ENCODE results near the gene NEXN. TPM values are rescaled to one million over a fixed set of nuclear protein-coding genes. Genes with fewer than 3 reads are reported as not detected.

Gene NEXN
- total RNA-seq, 1 experiment from 2014 or later, result 1.6 TPM

GRCh38 chr1:77940921-77941570 lies 52.6 kb downstream of the NEXN start:
- TF ChIP-seq CTCF (IDR thresholded peaks at IDR 0.05; ENCODE audit: unreplicated experiment), result no peak
- peaks cover 5% of the 10 kb centered on the region for H3K4me1 Mint-ChIP-seq (ENCODE audit: insufficient read depth, unreplicated experiment)
- peaks cover 54% of the 10 kb centered on the region for H3K36me3 Mint-ChIP-seq (ENCODE audit: insufficient read depth, unreplicated experiment)
- H3K27me3 Mint-ChIP-seq (ENCODE audit: insufficient read depth, unreplicated experiment), result no peaks in the 10 kb centered on the region
- ChIA-PET CTCF (no interaction called here), POLR2A (interaction anchor here (1.0 kb wide), 1 partner anchor 26 kb away, joined by 3 read pairs; no protein-coding TSS in a partner anchor)
- no peaks in the 10 kb centered on the region for H3K9me3 Mint-ChIP-seq (ENCODE audit: unreplicated experiment)
- DNase-seq (ENCODE audit: unreplicated experiment), result no peak
- BruUV-seq (replicated peaks), result no TSS peak
- no peak overlapping the region for H3K27ac Mint-ChIP-seq (ENCODE audit: low read depth, unreplicated experiment)
- intact Hi-C loops (cut with micrococcal nuclease), result no loop called here
- H3K4me3 Mint-ChIP-seq (ENCODE audit: unreplicated experiment), result no peak overlapping the region

- ChIA-PET POLR2A (interaction anchor here (0.6 to 1.2 kb wide), 5 partner anchors 8 to 171 kb away, joined by 3 to 4 read pairs (median 3); no protein-coding TSS in a partner anchor), CTCF (interaction anchor here (0.8 to 1.0 kb wide), 3 partner anchors 14 to 409 kb away, joined by 3 to 8 read pairs (median 4); no protein-coding TSS in a partner anchor)
- H3K27me3 Mint-ChIP-seq (ENCODE audit: insufficient read depth, unreplicated experiment), result no peaks in the 10 kb centered on the region
- TF ChIP-seq CTCF (IDR thresholded peaks at IDR 0.05; ENCODE audit: unreplicated experiment), result no peak
- BruUV-seq (replicated peaks), result no TSS peak
- peaks cover 66% of the 10 kb centered on the region for H3K36me3 Mint-ChIP-seq (ENCODE audit: insufficient read depth, unreplicated experiment)
- no peak overlapping the region for H3K4me3 Mint-ChIP-seq (ENCODE audit: unreplicated experiment)
- H3K4me1 Mint-ChIP-seq (ENCODE audit: insufficient read depth, unreplicated experiment), result peaks cover 5% of the 10 kb centered on the region
- no peak for DNase-seq (ENCODE audit: unreplicated experiment)
- H3K27ac Mint-ChIP-seq (ENCODE audit: low read depth, unreplicated experiment), result no peak overlapping the region
- no peaks in the 10 kb centered on the region for H3K9me3 Mint-ChIP-seq (ENCODE audit: unreplicated experiment)
- intact Hi-C loops (cut with micrococcal nuclease), result no loop called here
Observed at GRCh38 chr1:77942400-77943140, 54.1 kb downstream of the NEXN start.

- Mint-ChIP-seq H3K4me1 (ENCODE audit: insufficient read depth, unreplicated experiment) (peaks cover 5% of the 10 kb centered on the region), H3K27me3 (ENCODE audit: insufficient read depth, unreplicated experiment) (no peaks in the 10 kb centered on the region), H3K36me3 (ENCODE audit: insufficient read depth, unreplicated experiment) (peaks cover 80% of the 10 kb centered on the region), H3K4me3 (ENCODE audit: unreplicated experiment) (no peak overlapping the region), H3K27ac (ENCODE audit: low read depth, unreplicated experiment) (no peak overlapping the region), H3K9me3 (ENCODE audit: unreplicated experiment) (no peaks in the 10 kb centered on the region)
- ChIA-PET POLR2A (no interaction called here), CTCF (no interaction called here)
- BruUV-seq (replicated peaks), result no TSS peak
- TF ChIP-seq CTCF (IDR thresholded peaks at IDR 0.05; ENCODE audit: unreplicated experiment), result no peak
- intact Hi-C loops (cut with micrococcal nuclease), result no loop called here
- no peak for DNase-seq (ENCODE audit: unreplicated experiment)
Observed at GRCh38 chr1:77945345-77945744, 56.9 kb downstream of the NEXN start.

GRCh38 chr1:77948841-77949424 lies 60.5 kb downstream of the NEXN start:
- H3K9me3 Mint-ChIP-seq (ENCODE audit: unreplicated experiment), result no peaks in the 10 kb centered on the region
- intact Hi-C loops (cut with micrococcal nuclease), result no loop called here
- CTCF ChIA-PET, result interaction anchor here (0.6 kb wide), 1 partner anchor 8 kb away, joined by 3 read pairs; no protein-coding TSS in a partner anchor
- TSS peak; percentile 34 for BruUV-seq (replicated peaks)
- POLR2A ChIA-PET, result interaction anchor here (1.5 kb wide), 1 partner anchor 30 kb away, joined by 4 read pairs; the partner anchor contains the start of gene FUBP1
- H3K36me3 Mint-ChIP-seq (ENCODE audit: insufficient read depth, unreplicated experiment), result peaks cover 83% of the 10 kb centered on the region
- TF ChIP-seq CTCF (IDR thresholded peaks at IDR 0.05; ENCODE audit: unreplicated experiment), result no peak
- no peak for DNase-seq (ENCODE audit: unreplicated experiment)
- H3K27ac Mint-ChIP-seq (ENCODE audit: low read depth, unreplicated experiment), result no peak overlapping the region
- H3K4me3 Mint-ChIP-seq (ENCODE audit: unreplicated experiment), result no peak overlapping the region
- H3K27me3 Mint-ChIP-seq (ENCODE audit: insufficient read depth, unreplicated experiment), result no peaks in the 10 kb centered on the region
- no peaks in the 10 kb centered on the region for H3K4me1 Mint-ChIP-seq (ENCODE audit: insufficient read depth, unreplicated experiment)
